HG02884 (cell line): ENCODE data around the gene EMC6.

Source experiments
- ATAC-seq: cut with Tn5 transposase; IDR thresholded peaks from one replicate; pipeline ENCODE4 v1.9.1; 2021; ENCODE audit warnings: mild to moderate bottlenecking, moderate library complexity; ENCODE audit not compliant: unreplicated experiment

Gene EMC6

GRCh38 chr17:3655766-3656165 lies 12.8 kb upstream of the EMC6 start:
- ATAC-seq: no peak

GRCh38 chr17:3656353-3656752 lies 12.3 kb upstream of the EMC6 start:
- no peak for ATAC-seq

GRCh38 chr17:3656755-3657587 lies 11.6 kb upstream of the EMC6 start:
- ATAC-seq: no peak

GRCh38 chr17:3657588-3657869 lies 11.1 kb upstream of the EMC6 start:
- ATAC-seq: no peak

- no peak for ATAC-seq
Observed at GRCh38 chr17:3657874-3658783, 10.5 kb upstream of the EMC6 start.

- no peak for ATAC-seq
Observed at GRCh38 chr17:3658784-3659449, 9.7 kb upstream of the EMC6 start.

GRCh38 chr17:3659541-3660111 lies 9.0 kb upstream of the EMC6 start:
- no peak for ATAC-seq

GRCh38 chr17:3660311-3660891 lies 8.2 kb upstream of the EMC6 start:
- ATAC-seq: no peak

GRCh38 chr17:3663102-3664011 lies 5.3 kb upstream of the EMC6 start:
- ATAC-seq: no peak

GRCh38 chr17:3665834-3666233 lies 2.8 kb upstream of the EMC6 start:
- ATAC-seq: no peak

GRCh38 chr17:3666516-3666915 lies 2.1 kb upstream of the EMC6 start:
- ATAC-seq: no peak

- no peak for ATAC-seq
Observed at GRCh38 chr17:3667366-3668278, 990 bp upstream of the EMC6 start.

GRCh38 chr17:3669085-3669347 lies 404 bp downstream of the EMC6 start:
- no peak for ATAC-seq

- no peak for ATAC-seq
Observed at GRCh38 chr17:3669548-3669947, 936 bp downstream of the EMC6 start.

- no peak for ATAC-seq
Observed at GRCh38 chr17:3672571-3672970, 4.0 kb downstream of the EMC6 start.

GRCh38 chr17:3675886-3676285 lies 7.3 kb downstream of the EMC6 start:
- no peak for ATAC-seq

GRCh38 chr17:3678095-3678820 lies 9.6 kb downstream of the EMC6 start:
- no peak for ATAC-seq

GRCh38 chr17:3678821-3679530 lies 10.4 kb downstream of the EMC6 start:
- ATAC-seq: no peak
